GM21717 (cell line): ENCODE data around the gene TBL1X.
"Not testable (repeated sequence)": the region's sequence is repeated elsewhere in the genome, so short reads cannot be mapped to it uniquely, and the experiment has no call there.

ENCODE experiments used
- ATAC-seq: cut with Tn5 transposase; IDR thresholded peaks from one replicate; pipeline ENCODE4 v1.9.1; 2021; ENCODE audit warnings: mild to moderate bottlenecking, moderate library complexity; ENCODE audit not compliant: unreplicated experiment

Gene TBL1X

GRCh38 chrX:9458516-9459078 lies 6.3 kb upstream of the TBL1X start:
- no peak for ATAC-seq

GRCh38 chrX:9459186-9459748 lies 5.6 kb upstream of the TBL1X start:
- ATAC-seq, result no peak

- no peak for ATAC-seq
Measured at GRCh38 chrX:9461087-9461486, 3.8 kb upstream of the TBL1X start.

GRCh38 chrX:9462456-9462855 lies 2.4 kb upstream of the TBL1X start:
- no peak for ATAC-seq

GRCh38 chrX:9465380-9466123 lies 694 bp downstream of the TBL1X start:
- ATAC-seq, result no peak

GRCh38 chrX:9466124-9466495 lies 1.3 kb downstream of the TBL1X start:
- ATAC-seq, result no peak

- ATAC-seq, result no peak
Measured at GRCh38 chrX:9466736-9467135, 1.9 kb downstream of the TBL1X start.

- ATAC-seq, result no peak
Measured at GRCh38 chrX:9467146-9467545, 2.3 kb downstream of the TBL1X start.

GRCh38 chrX:9467751-9468150 lies 2.9 kb downstream of the TBL1X start:
- no peak for ATAC-seq

GRCh38 chrX:9471571-9471985 lies 6.7 kb downstream of the TBL1X start:
- no peak for ATAC-seq

- ATAC-seq, result no peak
Measured at GRCh38 chrX:9473708-9474107, 8.8 kb downstream of the TBL1X start.

GRCh38 chrX:9475417-9475816 lies 10.6 kb downstream of the TBL1X start:
- ATAC-seq, result not testable (repeated sequence)

- ATAC-seq, result no peak
Measured at GRCh38 chrX:9475984-9476383, 11.1 kb downstream of the TBL1X start.

GRCh38 chrX:9476810-9477575 lies 12.1 kb downstream of the TBL1X start:
- no peak for ATAC-seq

GRCh38 chrX:9482408-9482807 lies 17.6 kb downstream of the TBL1X start:
- ATAC-seq, result no peak

GRCh38 chrX:9482837-9483236 lies 18.0 kb downstream of the TBL1X start:
- ATAC-seq, result no peak

GRCh38 chrX:9483376-9483775 lies 18.5 kb downstream of the TBL1X start:
- ATAC-seq, result no peak

GRCh38 chrX:9486786-9487387 lies 22.0 kb downstream of the TBL1X start:
- ATAC-seq, result no peak

- ATAC-seq, result no peak
Measured at GRCh38 chrX:9488586-9488985, 23.7 kb downstream of the TBL1X start.

GRCh38 chrX:9489234-9489633 lies 24.4 kb downstream of the TBL1X start:
- ATAC-seq, result no peak

GRCh38 chrX:9492901-9493300 lies 28.0 kb downstream of the TBL1X start:
- no peak for ATAC-seq
